Measurements from ENCODE around the gene TRIM46. TPM values are rescaled to one million over a fixed set of nuclear protein-coding genes. Genes with fewer than 3 reads are reported as not detected.

The TRIM46 gene
- total RNA-seq, 3 donors from 2014 or later (not counting 1 experiment from before 2014, with no cell fraction given) = 0.94 to 4.9 (median 2.5) TPM

DNA sequence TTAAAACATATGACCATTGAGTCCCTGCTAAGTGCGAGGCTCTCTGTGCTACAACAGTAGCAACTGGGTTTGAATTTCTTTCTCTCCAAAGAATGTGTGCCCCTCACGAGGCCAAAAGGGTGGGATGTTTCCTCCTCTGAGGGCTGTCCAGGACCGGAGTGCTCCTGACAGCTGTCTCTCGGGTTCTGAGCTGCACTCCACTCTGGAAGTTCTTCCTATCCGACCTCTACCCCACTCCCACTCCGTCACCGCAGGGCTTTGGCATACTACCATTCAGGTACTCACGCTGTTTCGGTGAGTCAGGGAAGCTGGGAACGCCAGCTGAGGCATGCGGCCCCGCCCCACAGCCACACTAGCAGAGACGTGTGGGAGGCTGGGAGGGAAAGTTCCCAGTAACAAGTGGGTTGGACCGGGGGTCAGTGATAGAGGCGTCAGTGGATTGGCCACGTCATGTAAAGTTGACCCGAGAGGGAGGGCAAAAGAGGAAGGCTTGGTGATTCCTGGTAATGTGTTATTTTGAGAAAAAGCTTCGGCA is 38.7 kb upstream of the TRIM46 start:
- peak overlapping the region; percentile 98 for H3K4me3 ChIP-seq (ENCODE audit: low read length)
- Mint-ChIP-seq H3K4me3 (peak overlapping the region; percentile 100), H3K27ac (peak overlapping the region; percentile 99), H3K9me3 (no peaks in the 10 kb centered on the region), H3K27me3 (ENCODE audit: low read depth in 2 of 2) (peaks cover 7 to 9% of the 10 kb centered on the region in 2 donors), H3K4me1 (peaks cover 22 to 42% of the 10 kb centered on the region in 2 donors), H3K36me3 (no peaks in the 10 kb centered on the region)
- intact Hi-C loops (cut with micrococcal nuclease) = no loop called here
- 49% methylated on average over 18 of the region's 18 CpGs for WGBS (ENCODE audit: insufficient coverage)
- peak in 1 of 2 donors; percentile 57 for DNase-seq
- TF ChIP-seq CTCF (IDR thresholded peaks at IDR 0.05) = no peak
- peak in 1 of 3 donors; percentile 33 for ATAC-seq
- H3K27ac ChIP-seq (ENCODE audit: low read length) = peak overlapping the region; percentile 100
- H3K4me1 ChIP-seq (ENCODE audit: control insufficient read depth, insufficient read depth, low read length) = peaks cover 34% of the 10 kb centered on the region
- H3K9me3 ChIP-seq (ENCODE audit: control insufficient read depth, insufficient read depth, low read length) = no peaks in the 10 kb centered on the region
- no peaks in the 10 kb centered on the region for H3K27me3 ChIP-seq (ENCODE audit: control insufficient read depth, insufficient read depth, low read length)
- no peaks in the 10 kb centered on the region for H3K36me3 ChIP-seq (ENCODE audit: control insufficient read depth, insufficient read depth, low read length)

DNA sequence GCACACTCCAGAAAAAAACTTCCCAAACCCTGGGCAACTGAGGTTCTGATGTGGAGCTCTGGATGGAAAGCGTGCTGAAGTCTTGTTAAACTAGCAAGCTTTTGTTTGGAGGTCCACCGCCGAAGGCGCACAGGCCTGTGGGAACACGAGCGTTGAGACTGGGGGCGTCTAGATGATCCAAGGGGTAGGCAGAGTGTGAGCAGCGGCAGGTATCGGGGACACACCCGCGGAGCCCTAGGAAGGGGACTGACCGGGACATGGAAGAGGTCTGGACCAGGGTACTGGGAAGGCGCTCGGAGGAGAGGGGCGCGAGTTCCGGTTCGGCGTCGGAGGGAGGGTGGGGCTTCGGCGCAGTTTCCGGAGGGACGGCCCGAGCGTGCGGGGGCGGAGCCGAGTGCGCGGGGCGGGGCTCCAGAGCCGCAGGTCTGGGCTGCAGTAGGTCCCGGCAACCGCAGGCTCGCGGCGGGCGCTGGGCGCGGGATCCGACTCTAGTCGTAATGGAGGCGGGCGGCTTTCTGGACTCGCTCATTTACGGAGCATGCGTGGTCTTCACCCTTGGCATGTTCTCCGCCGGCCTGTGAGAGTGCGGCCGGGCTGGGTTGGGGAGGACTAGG is 38.1 kb upstream of the TRIM46 start, which contains the start of gene SLC50A1:
Gene SLC50A1 (plus strand): TSS at position 438 of the 614 bp plus-strand sequence. CDS start 60 bp downstream, at position 498.
- ATAC-seq = peak; percentile 80 to 93 (median 85)
- H3K27me3 ChIP-seq (ENCODE audit: control insufficient read depth, insufficient read depth, low read length) = no peaks in the 10 kb centered on the region
- WGBS (ENCODE audit: insufficient coverage) = under 1% methylated on average over 52 of the region's 52 CpGs
- Mint-ChIP-seq H3K27me3 (ENCODE audit: low read depth in 2 of 2) (peaks cover 5 to 6% of the 10 kb centered on the region in 2 donors), H3K36me3 (no peaks in the 10 kb centered on the region), H3K9me3 (no peaks in the 10 kb centered on the region), H3K4me3 (peak within 1 kb of the TSS; percentile 100), H3K4me1 (peaks cover 22 to 48% of the 10 kb centered on the region in 2 donors), H3K27ac (peak within 1 kb of the TSS; percentile 99)
- TF ChIP-seq CTCF (IDR thresholded peaks at IDR 0.05) = no peak
- no peaks in the 10 kb centered on the region for H3K36me3 ChIP-seq (ENCODE audit: control insufficient read depth, insufficient read depth, low read length)
- H3K4me3 ChIP-seq (ENCODE audit: low read length) = peak within 1 kb of the TSS; percentile 98
- intact Hi-C loops (cut with micrococcal nuclease) = no loop called here
- peak; percentile 93 to 96 for DNase-seq
- H3K27ac ChIP-seq (ENCODE audit: low read length) = peak within 1 kb of the TSS; percentile 100
- H3K4me1 ChIP-seq (ENCODE audit: control insufficient read depth, insufficient read depth, low read length) = peaks cover 37% of the 10 kb centered on the region
- no peaks in the 10 kb centered on the region for H3K9me3 ChIP-seq (ENCODE audit: control insufficient read depth, insufficient read depth, low read length)

DNA sequence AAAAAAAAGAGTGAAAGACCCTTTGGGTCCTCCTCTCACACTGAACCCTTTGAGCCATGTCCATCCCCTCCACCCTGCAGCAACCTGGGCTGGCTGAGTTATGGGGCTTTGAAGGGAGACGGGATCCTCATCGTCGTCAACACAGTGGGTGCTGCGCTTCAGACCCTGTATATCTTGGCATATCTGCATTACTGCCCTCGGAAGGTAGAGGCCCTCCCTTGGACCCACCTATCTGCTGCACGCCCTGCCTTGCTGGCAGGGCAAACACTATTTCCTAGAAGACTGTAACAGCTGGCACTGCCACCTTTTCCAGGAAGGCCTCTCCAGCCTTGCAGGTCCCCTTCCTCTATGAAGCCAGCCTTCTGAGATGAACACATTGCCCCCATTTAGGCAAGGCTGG is 36.9 kb upstream of the TRIM46 start:
- Histone ChIP-seq H3K27me3 (ENCODE audit: control insufficient read depth, insufficient read depth, low read length) (no peaks in the 10 kb centered on the region), H3K4me1 (ENCODE audit: control insufficient read depth, insufficient read depth, low read length) (peaks cover 39% of the 10 kb centered on the region), H3K9me3 (ENCODE audit: control insufficient read depth, insufficient read depth, low read length) (no peaks in the 10 kb centered on the region), H3K27ac (ENCODE audit: low read length) (peak overlapping the region; percentile 100), H3K36me3 (ENCODE audit: control insufficient read depth, insufficient read depth, low read length) (no peaks in the 10 kb centered on the region), H3K4me3 (ENCODE audit: low read length) (peak overlapping the region; percentile 98)
- TF ChIP-seq CTCF (IDR thresholded peaks at IDR 0.05) = no peak
- Mint-ChIP-seq H3K36me3 (no peaks in the 10 kb centered on the region), H3K4me3 (peak overlapping the region; percentile 100), H3K9me3 (no peaks in the 10 kb centered on the region), H3K27me3 (ENCODE audit: low read depth in 2 of 2) (no peaks in the 10 kb centered on the region), H3K4me1 (peaks cover 22 to 50% of the 10 kb centered on the region in 2 donors), H3K27ac (peak overlapping the region; percentile 99)
- ATAC-seq = no peak
- intact Hi-C loops (cut with micrococcal nuclease) = no loop called here
- WGBS (ENCODE audit: insufficient coverage) = 27% methylated on average over 6 of the region's 6 CpGs
- DNase-seq = peak in 1 of 2 donors; percentile 49
